GM12891 (cell line): ENCODE results near the gene EGLN1.

Source experiments
- DNase-seq: peaks from one replicate; pipeline ENCODE4 v3.0.0; 2011; ENCODE audit warnings: low spot score; ENCODE audit not compliant: insufficient read length
- FAIRE-seq: peaks from 2 replicates; lab custom pipeline; 2011; peaks lifted over from hg19 to GRCh38; lab: Jason Lieb, UNC
- PAX5 ChIP-seq: IDR thresholded peaks from 2 replicates; pipeline ENCODE4 v1.6.1; 2011; ENCODE audit warnings: low read length, moderate library complexity, mild to moderate bottlenecking; ENCODE audit not compliant: insufficient read depth, severe bottlenecking
- POLR2A ChIP-seq: IDR thresholded peaks from 2 replicates; pipeline ENCODE4 v1.6.1; 2011; ENCODE audit warnings: low read depth, low read length, control low read depth
- POLR2AphosphoS5 ChIP-seq: IDR thresholded peaks from 2 replicates; pipeline ENCODE4 v1.6.1; 2011; ENCODE audit warnings: low read depth, low read length, control low read depth
- POU2F2 ChIP-seq: IDR thresholded peaks from 2 replicates; pipeline ENCODE4 v1.6.1; 2011; ENCODE audit warnings: low read depth, mild to moderate bottlenecking, control low read depth, low read length, moderate library complexity
- SPI1 ChIP-seq: IDR thresholded peaks from 2 replicates; pipeline ENCODE4 v1.6.1; 2011; ENCODE audit warnings: low read depth, low read length, control low read depth
- TAF1 ChIP-seq: IDR thresholded peaks from 2 replicates; pipeline ENCODE4 v1.6.1; 2011; ENCODE audit warnings: low read depth, low read length, control low read depth

The EGLN1 gene

DNA sequence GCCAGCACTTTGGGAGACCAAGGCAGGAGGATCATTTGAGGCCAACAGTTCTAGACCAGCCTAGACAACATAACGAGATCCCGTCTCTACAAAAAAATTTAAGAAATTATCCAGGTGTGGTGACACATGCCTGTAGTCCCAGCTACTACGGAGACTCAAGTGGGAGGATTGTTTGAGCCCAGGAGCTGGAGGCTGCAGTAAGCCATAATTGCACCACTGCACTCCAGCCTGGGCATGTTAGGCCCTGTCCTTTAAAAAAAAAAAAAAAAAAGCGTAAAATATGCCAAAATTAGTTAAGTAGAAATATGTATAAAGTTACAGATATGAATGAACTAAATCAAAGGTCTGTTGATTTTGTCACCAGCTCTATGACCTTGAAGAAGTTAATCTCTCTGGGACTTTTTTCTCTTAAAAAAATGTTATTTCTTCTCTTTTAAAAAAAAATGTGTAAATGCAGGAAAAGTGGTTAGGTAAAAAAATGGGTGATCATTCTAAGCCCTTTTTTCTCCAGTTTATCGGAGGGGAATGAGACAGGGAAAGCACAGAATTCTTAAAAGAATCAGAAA is 7.0 kb downstream of the EGLN1 start:
- FAIRE-seq (no peak), DNase-seq (no peak)
- TF ChIP-seq POU2F2: no peak
- TF ChIP-seq PAX5: no peak
- no peak for TF ChIP-seq SPI1
- no peak for TF ChIP-seq TAF1
- TF ChIP-seq POLR2AphosphoS5: no peak

DNA sequence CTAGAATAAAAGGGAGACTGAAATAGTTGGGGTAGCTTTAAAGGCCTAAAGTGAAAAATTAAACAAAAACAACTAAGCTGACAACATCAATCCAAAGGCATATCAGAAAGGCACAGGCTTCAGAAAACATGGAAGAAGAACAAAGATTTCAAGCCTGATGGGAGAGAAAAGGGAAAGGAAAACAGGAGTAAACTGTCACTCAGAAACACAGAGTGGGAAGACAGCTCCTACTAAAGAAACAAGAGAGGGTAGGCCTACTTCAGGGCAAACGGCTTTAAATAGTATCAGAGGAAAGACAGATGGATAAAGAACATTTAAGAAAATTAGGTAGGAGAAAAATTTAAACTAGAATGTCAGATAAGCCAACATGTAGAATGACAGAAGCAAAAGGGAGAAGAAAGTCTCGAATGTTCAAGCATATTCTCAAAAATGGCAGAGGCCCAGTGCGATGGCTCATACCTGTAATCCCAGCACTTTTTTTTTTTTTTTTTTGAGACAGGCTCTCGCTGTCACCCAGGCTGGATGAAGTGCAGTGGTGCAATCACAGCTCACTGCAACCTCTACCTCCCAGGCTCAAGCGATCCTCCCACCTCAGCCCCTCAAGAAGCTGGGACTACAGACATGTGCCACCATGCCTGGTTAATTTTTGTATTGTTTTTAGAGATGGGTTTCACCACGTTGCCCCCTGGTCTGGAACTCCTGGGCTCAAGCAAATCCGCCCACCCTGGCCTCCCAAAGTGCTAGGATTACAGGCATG is 7.6 kb downstream of the EGLN1 start:
- FAIRE-seq: no peak
- no peak for TF ChIP-seq POLR2A
- no peak for TF ChIP-seq TAF1
- TF ChIP-seq POLR2AphosphoS5: no peak
- TF ChIP-seq SPI1: no peak
- no peak for TF ChIP-seq POU2F2
- TF ChIP-seq PAX5: no peak
- no peak for DNase-seq

DNA sequence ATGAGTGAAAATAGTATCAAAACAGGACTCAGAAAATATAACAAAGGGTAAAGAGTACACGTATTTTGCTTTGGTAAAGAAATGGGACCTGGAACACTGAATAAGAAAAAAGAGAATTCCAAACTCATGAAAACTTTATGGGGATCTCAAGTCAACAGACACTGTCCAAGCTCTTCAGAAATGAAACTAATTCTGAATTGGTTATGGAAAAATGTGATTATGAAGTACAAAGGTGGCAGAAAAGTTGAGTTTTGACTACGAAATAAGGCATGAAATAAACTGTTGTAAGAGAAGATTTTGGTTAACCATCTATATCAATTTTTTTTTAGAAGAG is 8.4 kb downstream of the EGLN1 start:
- FAIRE-seq: no peak

DNA sequence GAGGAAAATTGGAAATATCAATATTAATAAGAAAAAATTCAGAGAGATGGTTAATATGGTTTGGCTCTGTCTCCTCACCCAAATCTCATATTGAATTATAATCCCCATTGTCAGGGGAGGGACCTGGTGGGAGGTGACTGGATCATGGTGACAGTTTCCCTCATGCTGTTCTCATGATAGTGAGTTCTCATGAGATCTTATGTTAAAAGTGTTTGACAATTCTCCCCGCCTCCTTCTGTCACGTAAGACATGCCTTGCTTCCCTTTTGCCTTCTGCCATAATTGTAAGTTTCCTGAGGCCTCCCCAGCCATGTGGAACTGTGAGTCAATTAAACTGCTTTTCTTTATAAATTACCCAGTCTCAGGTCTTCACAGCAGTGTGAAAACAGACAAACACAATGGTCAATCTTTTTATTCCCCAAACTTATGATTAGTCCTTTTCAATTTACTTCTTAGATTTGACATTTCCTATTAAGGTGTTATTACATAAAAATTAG is 11.0 kb downstream of the EGLN1 start:
- no peak for DNase-seq
- TF ChIP-seq POU2F2 (no peak), PAX5 (no peak), SPI1 (no peak), POLR2A (no peak), POLR2AphosphoS5 (no peak), TAF1 (no peak)
- no peak for FAIRE-seq

More for the DNA sequence above, 8.4 kb downstream of the EGLN1 start:
- TF ChIP-seq POLR2AphosphoS5: no peak
- TF ChIP-seq POLR2A: no peak
- no peak for TF ChIP-seq SPI1
- TF ChIP-seq PAX5: no peak
- TF ChIP-seq POU2F2: no peak
- no peak for TF ChIP-seq TAF1
- no peak for DNase-seq

DNA sequence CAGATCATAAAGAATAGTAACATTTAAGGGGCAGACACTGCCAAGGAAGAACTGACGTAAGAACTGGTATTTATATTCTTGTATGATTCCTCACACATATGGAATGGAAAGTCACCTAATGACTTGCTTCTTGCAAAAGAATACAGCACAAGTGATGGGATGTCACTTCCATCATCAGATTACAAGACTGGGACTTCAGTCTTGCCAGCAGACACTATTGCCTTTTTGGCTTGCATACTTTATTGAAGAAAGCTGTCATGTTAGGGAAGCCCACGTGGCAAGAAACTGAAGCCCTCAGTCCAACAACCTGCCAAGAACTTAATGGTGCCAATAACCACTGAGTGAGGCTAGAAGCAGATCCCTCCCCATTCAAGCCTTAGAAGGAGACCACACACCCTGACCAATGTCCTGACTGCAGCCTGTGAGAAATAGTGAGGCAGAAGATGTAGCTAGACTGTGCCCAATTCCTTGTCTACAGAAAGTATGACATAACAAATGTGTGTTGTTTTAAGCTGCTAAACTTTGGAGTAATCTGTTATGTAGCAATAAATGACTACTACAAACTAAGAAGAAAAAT is 12.0 kb downstream of the EGLN1 start:
- no peak for DNase-seq
- peak; percentile 72 for FAIRE-seq

DNA sequence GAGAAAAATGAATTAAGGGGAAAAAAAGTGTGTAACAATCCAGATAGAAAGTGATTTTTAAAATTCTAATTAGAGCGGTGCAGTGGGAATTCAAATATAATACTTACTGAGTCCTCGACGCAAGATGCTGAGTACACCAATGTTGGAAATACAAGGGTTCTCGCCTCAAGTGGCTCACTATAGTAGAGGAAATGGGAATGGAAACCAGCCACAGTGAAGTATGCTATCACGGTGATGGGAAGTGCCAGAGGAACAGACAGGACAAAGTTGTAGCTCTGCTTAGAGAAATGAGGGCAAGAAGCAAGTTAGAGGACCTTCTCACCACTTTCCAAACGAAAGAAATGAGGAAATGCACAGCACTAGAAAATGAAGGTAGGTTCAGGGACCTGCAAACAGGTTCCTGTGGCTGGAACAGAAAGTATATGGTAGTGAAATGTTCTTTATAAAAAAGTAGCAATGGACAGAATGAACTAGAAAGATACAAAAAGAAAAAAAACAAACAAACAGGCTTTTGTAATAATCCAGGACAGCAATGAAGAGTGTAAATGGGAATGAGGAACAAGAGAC is 13.5 kb downstream of the EGLN1 start:
- TF ChIP-seq TAF1 (no peak), SPI1 (peak; percentile 65)
- FAIRE-seq: no peak
- DNase-seq: no peak

More for the DNA sequence above, 12.0 kb downstream of the EGLN1 start:
- no peak for TF ChIP-seq SPI1

DNA sequence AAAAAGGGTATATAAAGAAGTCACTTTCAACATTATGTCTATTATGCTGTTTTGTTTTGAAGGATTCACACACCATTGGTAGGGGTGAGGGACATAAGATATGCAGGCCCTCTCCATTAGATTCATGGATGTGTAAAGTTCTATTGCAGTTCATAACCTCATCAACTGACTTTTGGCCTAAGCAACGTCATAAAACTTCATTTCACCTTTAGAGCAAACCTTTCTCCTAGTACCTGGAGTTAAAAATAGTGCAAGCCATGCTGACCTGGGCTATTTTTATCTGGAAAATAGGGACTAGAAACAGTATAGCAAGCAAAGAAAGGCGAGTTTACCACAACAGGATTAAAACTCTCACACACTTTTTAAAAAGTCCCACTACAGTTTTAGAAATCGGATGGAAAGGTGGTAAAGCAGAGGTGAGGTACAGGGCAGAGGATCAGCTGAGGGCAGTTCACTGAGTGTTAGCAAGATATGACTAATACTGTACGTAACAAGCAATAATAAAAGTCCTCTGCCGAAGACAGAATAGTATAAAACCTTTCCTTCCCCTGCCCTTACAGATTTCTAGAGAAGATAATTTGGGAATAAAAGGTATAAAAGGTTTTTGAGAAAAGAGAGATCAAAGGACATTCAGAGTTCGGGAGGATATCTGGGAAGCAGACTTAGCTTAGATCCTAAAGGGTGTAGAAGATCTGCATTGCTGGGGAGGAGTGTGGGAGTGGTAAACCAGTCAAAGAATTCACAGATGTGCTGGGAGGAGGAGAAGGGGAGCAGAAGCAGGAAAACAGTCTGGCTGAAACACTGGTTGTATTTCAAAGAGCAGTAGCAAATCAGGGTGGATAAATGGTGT is 14.3 kb downstream of the EGLN1 start:
- TF ChIP-seq PAX5 (no peak), POLR2A (no peak), TAF1 (no peak), POLR2AphosphoS5 (no peak), POU2F2 (no peak), SPI1 (no peak)
- DNase-seq (no peak), FAIRE-seq (peak; percentile 35)

DNA sequence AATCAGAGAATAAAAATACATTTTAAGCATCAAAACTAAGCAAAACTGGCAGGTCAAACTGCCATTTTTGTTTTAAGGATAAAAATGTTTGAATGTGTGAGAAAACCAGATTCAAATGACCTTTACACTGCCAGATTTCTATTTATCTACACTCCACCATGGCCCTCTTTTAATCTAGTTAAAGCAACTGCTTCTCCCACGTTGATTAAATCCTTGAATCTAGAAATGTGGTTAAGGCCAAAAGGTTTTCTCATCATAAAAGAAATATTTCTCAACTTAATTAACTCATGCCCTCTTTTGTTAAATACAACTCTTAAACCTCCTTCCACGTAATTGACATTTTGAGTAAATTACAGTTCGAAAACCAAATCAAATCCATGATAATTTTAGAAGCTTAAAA is 15.0 kb downstream of the EGLN1 start:
- FAIRE-seq: no peak
- TF ChIP-seq POLR2A: no peak
- no peak for TF ChIP-seq TAF1
- TF ChIP-seq SPI1: no peak
- no peak for TF ChIP-seq POU2F2
- no peak for TF ChIP-seq PAX5
- no peak for TF ChIP-seq POLR2AphosphoS5
- no peak for DNase-seq

DNA sequence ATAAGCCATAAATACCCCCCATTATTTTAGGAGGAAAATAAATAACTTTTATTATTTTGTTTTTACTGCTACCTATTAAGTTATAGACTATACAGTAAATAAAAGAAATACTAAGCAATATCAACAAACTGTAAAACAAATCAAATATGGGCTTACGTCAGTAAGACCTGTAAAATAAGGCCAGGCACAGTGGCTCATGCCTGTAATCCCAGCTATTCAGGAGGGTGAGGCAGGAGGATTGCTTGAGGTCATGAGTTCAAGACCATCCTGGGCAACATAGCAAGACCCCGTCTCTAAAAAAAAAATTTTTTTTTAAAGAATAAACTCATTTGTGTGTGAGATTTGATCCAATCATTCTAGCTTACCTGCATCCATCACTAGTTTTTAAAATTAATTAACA is 17.8 kb downstream of the EGLN1 start:
- DNase-seq (no peak), FAIRE-seq (no peak)
- TF ChIP-seq POU2F2: no peak
- TF ChIP-seq SPI1: no peak
- TF ChIP-seq POLR2A: no peak
- no peak for TF ChIP-seq PAX5
- TF ChIP-seq TAF1: no peak
- TF ChIP-seq POLR2AphosphoS5: no peak

DNA sequence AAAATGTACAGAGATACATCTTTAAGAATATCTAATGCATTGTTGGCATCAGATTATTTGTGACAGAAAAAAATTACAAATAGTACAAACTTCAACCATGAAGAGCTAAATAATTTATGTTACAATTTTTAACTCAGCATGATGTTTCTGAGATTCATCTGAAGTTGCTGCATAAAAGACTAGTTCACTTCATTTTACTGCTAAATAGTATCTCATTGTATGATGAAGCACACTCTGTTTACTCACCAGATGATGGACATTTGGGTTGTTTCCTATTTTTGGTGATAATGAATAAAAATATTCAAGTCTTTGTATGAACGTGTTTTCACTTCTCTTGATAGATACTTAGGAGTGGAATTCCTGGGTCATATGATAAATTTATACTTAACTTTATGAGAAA is 20.6 kb downstream of the EGLN1 start:
- TF ChIP-seq TAF1 (no peak), POLR2AphosphoS5 (no peak), PAX5 (no peak), POLR2A (no peak), POU2F2 (no peak), SPI1 (no peak)
- DNase-seq: no peak
- FAIRE-seq: no peak
